GM19463 (cell line): ENCODE measurements around the gene NFKBIL1.
"Not testable (repeated sequence)": the region's sequence is repeated elsewhere in the genome, so short reads cannot be mapped to it uniquely, and the experiment has no call there.

Experiments used
- ATAC-seq: cut with Tn5 transposase; IDR thresholded peaks from one replicate; pipeline ENCODE4 v1.9.1; 2021; ENCODE audit warnings: mild to moderate bottlenecking, moderate library complexity; ENCODE audit not compliant: unreplicated experiment

The NFKBIL1 gene

GRCh38 chr6:31534521-31535040 lies 12.8 kb upstream of the NFKBIL1 start:
- ATAC-seq, result no peak

GRCh38 chr6:31535538-31536324 lies 11.7 kb upstream of the NFKBIL1 start:
- ATAC-seq, result no peak

GRCh38 chr6:31538805-31539400 lies 8.5 kb upstream of the NFKBIL1 start:
- ATAC-seq, result no peak

GRCh38 chr6:31540640-31541039 lies 6.8 kb upstream of the NFKBIL1 start:
- ATAC-seq, result no peak

- no peak for ATAC-seq
Observed at GRCh38 chr6:31541059-31541657, 6.2 kb upstream of the NFKBIL1 start.

GRCh38 chr6:31541658-31542521 lies 5.5 kb upstream of the NFKBIL1 start, which contains the start of gene DDX39B:
TSS of gene DDX39B (minus strand) at chr6:31542003. CDS start at chr6:31540532, 1,471 bp downstream.
- peak; percentile 68 for ATAC-seq

GRCh38 chr6:31543639-31544038 lies 3.8 kb upstream of the NFKBIL1 start:
- no peak for ATAC-seq

GRCh38 chr6:31544676-31545075 lies 2.7 kb upstream of the NFKBIL1 start:
- no peak for ATAC-seq

- ATAC-seq, result no peak
Observed at GRCh38 chr6:31545291-31545690, 2.1 kb upstream of the NFKBIL1 start.

- no peak for ATAC-seq
Observed at GRCh38 chr6:31546339-31546957, 960 bp upstream of the NFKBIL1 start, which contains the start of gene ATP6V1G2. TSS of gene ATP6V1G2 (minus strand) at chr6:31546608. CDS start at chr6:31546559, 49 bp downstream.

- ATAC-seq, result no peak
Observed at GRCh38 chr6:31547727-31548543, 527 bp downstream of the NFKBIL1 start.

GRCh38 chr6:31548544-31548873 lies 1.1 kb downstream of the NFKBIL1 start:
- ATAC-seq, result no peak

- ATAC-seq, result not testable (repeated sequence)
Observed at GRCh38 chr6:31551371-31551770, 4.0 kb downstream of the NFKBIL1 start.

GRCh38 chr6:31556307-31556706 lies 8.9 kb downstream of the NFKBIL1 start:
- no peak for ATAC-seq

- ATAC-seq, result no peak
Observed at GRCh38 chr6:31557443-31558317, 10.3 kb downstream of the NFKBIL1 start.

- ATAC-seq, result no peak
Observed at GRCh38 chr6:31558318-31558625, 10.9 kb downstream of the NFKBIL1 start.

- ATAC-seq, result no peak
Observed at GRCh38 chr6:31558631-31559500, 11.5 kb downstream of the NFKBIL1 start.

- no peak for ATAC-seq
Observed at GRCh38 chr6:31559606-31559957, 12.2 kb downstream of the NFKBIL1 start.
